ENCODE results near the gene ZNF451. TPM values are rescaled to one million over a fixed set of nuclear protein-coding genes. Genes with fewer than 3 reads are reported as not detected.

The ZNF451 gene
- total and polyA plus RNA-seq, 2 experiments from 2014 or later = 15.8 to 63.4 TPM

DNA sequence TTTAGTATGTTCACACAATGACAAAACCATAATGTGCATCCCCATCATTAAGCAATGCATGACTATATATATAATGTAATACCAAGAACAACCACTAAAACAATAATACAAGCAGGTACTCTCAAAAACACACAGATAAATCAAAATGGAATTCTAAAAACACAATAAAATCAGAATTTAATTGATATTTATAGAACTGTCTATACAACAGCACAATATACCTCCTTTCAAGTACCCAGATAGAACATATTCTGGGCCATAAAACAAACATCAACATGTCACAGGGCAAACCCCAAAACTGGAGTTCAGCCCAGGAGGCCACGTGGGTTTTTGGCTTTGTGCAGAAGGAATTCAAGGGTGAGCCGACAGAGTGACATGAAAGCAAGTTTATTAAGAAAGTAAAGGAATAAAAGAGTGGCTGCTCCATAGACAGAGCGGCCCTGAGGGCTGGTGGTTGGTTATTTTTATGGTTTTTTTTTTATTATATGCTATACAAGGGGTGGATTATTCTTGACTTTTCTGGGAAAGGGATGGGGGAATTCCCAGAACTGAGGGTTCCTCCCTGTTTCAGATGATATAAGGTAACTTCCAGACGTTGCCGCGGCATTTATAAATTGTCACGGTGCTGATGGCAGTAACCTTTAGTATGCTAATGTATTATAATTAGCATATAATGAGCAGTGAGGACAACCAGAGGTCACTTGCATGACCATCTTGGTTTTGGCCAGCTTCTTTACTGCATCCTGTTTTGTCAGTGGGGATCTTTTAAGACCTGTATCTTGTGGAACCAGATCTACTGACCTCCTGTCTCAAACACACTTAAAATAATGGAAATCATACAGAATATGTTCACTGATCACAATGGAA lies 126.5 kb downstream of the ZNF451 start:
- no peaks in the 10 kb centered on the region for H3K36me3 ChIP-seq (replicated peaks; ENCODE audit: insufficient read depth, low read depth)
- no peak overlapping the region for H2AFZ ChIP-seq
- no peaks in the 10 kb centered on the region for H3K27me3 ChIP-seq
- no peak for DNase-seq (ENCODE audit: low spot score)
- peaks cover 3% of the 10 kb centered on the region for H4K20me1 ChIP-seq (ENCODE audit: insufficient read depth, poor library complexity, severe bottlenecking)
- no peak overlapping the region for H3K4me2 ChIP-seq
- H3K4me3 ChIP-seq = no peak overlapping the region
- H3K9me3 ChIP-seq (ENCODE audit: low read depth) = peaks cover 5% of the 10 kb centered on the region
- no peaks in the 10 kb centered on the region for H3K9me2 ChIP-seq (replicated peaks; ENCODE audit: insufficient read depth)
- 93% methylated on average over 7 of the region's 7 CpGs for WGBS (ENCODE audit: low lambda C conversion rate, missing lambda C conversion rate)
- peaks cover 99% of the 10 kb centered on the region for H3K79me2 ChIP-seq
- H3K4me1 ChIP-seq (ENCODE audit: insufficient read depth) = no peaks in the 10 kb centered on the region
- no peak for TF ChIP-seq EZH2 (IDR thresholded peaks at IDR 0.05; ENCODE audit: borderline replicate concordance)
- TF ChIP-seq, protein P1, sequence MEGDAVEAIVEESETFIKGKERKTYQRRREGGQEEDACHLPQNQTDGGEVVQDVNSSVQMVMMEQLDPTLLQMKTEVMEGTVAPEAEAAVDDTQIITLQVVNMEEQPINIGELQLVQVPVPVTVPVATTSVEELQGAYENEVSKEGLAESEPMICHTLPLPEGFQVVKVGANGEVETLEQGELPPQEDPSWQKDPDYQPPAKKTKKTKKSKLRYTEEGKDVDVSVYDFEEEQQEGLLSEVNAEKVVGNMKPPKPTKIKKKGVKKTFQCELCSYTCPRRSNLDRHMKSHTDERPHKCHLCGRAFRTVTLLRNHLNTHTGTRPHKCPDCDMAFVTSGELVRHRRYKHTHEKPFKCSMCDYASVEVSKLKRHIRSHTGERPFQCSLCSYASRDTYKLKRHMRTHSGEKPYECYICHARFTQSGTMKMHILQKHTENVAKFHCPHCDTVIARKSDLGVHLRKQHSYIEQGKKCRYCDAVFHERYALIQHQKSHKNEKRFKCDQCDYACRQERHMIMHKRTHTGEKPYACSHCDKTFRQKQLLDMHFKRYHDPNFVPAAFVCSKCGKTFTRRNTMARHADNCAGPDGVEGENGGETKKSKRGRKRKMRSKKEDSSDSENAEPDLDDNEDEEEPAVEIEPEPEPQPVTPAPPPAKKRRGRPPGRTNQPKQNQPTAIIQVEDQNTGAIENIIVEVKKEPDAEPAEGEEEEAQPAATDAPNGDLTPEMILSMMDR (IDR thresholded peaks at IDR 0.05; ENCODE audit: poor library complexity) = no peak
- no peak for TF ChIP-seq EZH2phosphoT487 (IDR thresholded peaks at IDR 0.05; ENCODE audit: low read depth, severe bottlenecking, unreplicated experiment)
- no peak overlapping the region for H3K27ac ChIP-seq

DNA sequence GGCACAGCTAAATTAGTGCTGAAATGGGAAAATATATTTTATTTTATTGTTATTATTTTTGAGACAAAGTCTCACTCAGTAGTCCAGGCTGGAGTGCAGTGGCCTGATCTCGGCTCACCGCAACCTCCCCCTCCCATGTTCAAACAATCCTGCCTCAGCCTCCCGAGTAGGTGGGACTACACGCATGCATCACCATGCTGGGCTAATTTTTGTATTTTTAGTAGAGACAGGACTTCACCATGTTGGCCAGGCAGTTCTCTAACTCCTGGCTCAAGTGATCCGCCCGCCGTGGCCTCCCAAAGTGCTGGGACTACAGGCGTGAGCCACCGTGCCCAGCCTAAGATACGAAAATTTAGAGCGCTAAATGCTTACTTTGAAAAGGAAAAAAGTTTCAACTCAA lies 127.3 kb downstream of the ZNF451 start:
- H2AFZ ChIP-seq = no peak overlapping the region
- no peak for DNase-seq (ENCODE audit: low spot score)
- H3K79me2 ChIP-seq = peaks cover 91% of the 10 kb centered on the region
- H3K4me2 ChIP-seq = no peak overlapping the region
- no peaks in the 10 kb centered on the region for H3K9me2 ChIP-seq (replicated peaks; ENCODE audit: insufficient read depth)
- H3K27ac ChIP-seq = no peak overlapping the region
- H3K27me3 ChIP-seq = no peaks in the 10 kb centered on the region
- H4K20me1 ChIP-seq (ENCODE audit: insufficient read depth, poor library complexity, severe bottlenecking) = no peaks in the 10 kb centered on the region
- H3K4me3 ChIP-seq = no peak overlapping the region
- no peaks in the 10 kb centered on the region for H3K4me1 ChIP-seq (ENCODE audit: insufficient read depth)
- TF ChIP-seq EZH2phosphoT487 (IDR thresholded peaks at IDR 0.05; ENCODE audit: low read depth, severe bottlenecking, unreplicated experiment) (no peak), EZH2 (IDR thresholded peaks at IDR 0.05; ENCODE audit: borderline replicate concordance) (no peak)
- TF ChIP-seq, protein P1 (IDR thresholded peaks at IDR 0.05; ENCODE audit: poor library complexity) = no peak
- over 99% methylated on average over 11 of the region's 11 CpGs for WGBS (ENCODE audit: low lambda C conversion rate, missing lambda C conversion rate)
- peaks cover 5% of the 10 kb centered on the region for H3K9me3 ChIP-seq (ENCODE audit: low read depth)
- H3K36me3 ChIP-seq (replicated peaks; ENCODE audit: insufficient read depth, low read depth) = no peaks in the 10 kb centered on the region

Other genes with a start within 250 kb of the ZNF451 start
- 1.2 and 2.4 TPM in 2 replicates for gene BEND6, start 135.1 kb upstream of the ZNF451 start, total RNA-seq
- gene BEND6, start 135.1 kb upstream of the ZNF451 start, polyA plus RNA-seq = 2.0 and 2.5 TPM in 2 replicates
- 17.9 and 18.6 TPM in 2 replicates for gene KIAA1586, start 43.5 kb upstream of the ZNF451 start, total RNA-seq
- 11.5 and 11.9 TPM in 2 replicates for gene KIAA1586, start 43.5 kb upstream of the ZNF451 start, polyA plus RNA-seq
- 10.2 and 10.5 TPM in 2 replicates for gene BAG2, start 82.1 kb downstream of the ZNF451 start, total RNA-seq
- gene BAG2, start 82.1 kb downstream of the ZNF451 start, polyA plus RNA-seq = 8.7 and 9.0 TPM in 2 replicates
- 37.2 and 37.7 TPM in 2 replicates for gene RAB23, start 132.1 kb downstream of the ZNF451 start, total RNA-seq
- gene RAB23, start 132.1 kb downstream of the ZNF451 start, polyA plus RNA-seq = 15.5 and 20.2 TPM in 2 replicates
- 15.0 and 17.3 TPM in 2 replicates for gene PRIM2, start 227.4 kb downstream of the ZNF451 start, total RNA-seq
- gene PRIM2, start 227.4 kb downstream of the ZNF451 start, polyA plus RNA-seq = 5.1 and 5.7 TPM in 2 replicates

All from hepatocyte (in vitro differentiated cells).